ENCODE data around the gene C20orf173.
"Not testable (repeated sequence)": the region's sequence is repeated elsewhere in the genome, so short reads cannot be mapped to it uniquely, and the experiment has no call there.

The C20orf173 gene

DNA sequence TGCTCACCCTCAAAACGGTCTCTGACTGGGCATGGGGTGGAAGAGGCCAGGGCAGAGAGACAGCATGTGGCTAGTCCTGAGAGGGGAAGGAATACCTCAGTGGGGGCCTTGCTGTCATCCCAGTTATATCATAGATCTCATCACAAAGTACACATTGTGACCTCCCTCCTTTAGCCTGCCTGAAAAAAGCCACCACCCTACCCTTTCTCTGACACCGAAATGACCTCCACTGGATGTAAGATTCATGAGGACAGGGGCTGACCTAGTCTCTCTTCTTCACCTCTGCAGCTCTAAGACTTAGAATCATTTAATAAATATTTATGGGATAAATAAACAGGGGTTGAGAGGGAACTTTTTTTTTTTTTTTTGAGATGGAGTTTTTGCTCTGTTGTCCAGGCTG, at the start of gene C20orf173:
Gene C20orf173 (minus strand): TSS at position 101 of the 400 bp plus-strand sequence. CDS start 279 bp downstream, outside the sequence.
- no peak for DNase-seq (ENCODE audit: low read depth)

- DNase-seq (ENCODE audit: low read depth): no peak
Observed at GRCh38 chr20:35579196-35579595, 49.7 kb upstream of the C20orf173 start.

DNA sequence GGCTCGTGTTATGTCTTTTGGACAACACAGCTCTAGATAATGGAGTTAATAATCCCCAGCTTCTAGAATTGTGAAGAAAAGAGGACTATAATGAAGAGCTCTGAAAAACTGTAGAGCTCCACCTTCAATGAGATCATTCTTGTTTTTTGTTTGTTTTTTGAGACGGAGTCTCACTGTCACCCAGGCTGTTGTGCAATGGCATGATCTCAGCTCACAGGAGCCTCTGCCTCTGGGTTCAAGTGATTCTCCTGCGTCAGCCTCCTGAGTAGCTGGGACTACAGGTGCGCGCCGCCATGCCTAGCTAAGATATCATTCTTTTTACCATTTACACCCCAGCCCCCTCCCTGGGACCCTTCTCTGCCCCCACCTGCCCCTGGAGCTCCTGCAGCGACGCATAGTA, 49.0 kb upstream of the C20orf173 start:
- no peak for DNase-seq (ENCODE audit: low read depth)

DNA sequence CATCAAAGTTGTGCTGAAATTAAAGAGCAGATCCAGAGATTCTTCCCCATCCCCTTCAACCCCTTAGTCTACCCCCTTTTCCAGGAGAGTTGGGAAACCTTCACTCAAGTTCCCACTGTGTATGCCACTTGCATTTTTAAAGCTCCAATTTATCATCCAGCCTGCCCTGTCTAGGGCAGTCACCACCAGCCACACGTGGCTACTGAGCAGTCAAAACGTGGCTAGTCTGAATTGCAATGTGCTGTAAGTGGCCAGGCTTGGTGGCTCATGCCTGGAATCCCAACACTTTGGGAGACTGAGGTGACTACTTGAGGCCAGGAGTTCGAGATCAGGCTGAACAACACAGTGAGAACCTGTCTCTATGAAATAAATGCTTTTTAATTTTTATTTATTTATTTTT, 47.4 kb upstream of the C20orf173 start:
- DNase-seq (ENCODE audit: low read depth): no peak

GRCh38 chr20:35575958-35576357, 46.5 kb upstream of the C20orf173 start:
- no peak for DNase-seq (ENCODE audit: low read depth)

DNA sequence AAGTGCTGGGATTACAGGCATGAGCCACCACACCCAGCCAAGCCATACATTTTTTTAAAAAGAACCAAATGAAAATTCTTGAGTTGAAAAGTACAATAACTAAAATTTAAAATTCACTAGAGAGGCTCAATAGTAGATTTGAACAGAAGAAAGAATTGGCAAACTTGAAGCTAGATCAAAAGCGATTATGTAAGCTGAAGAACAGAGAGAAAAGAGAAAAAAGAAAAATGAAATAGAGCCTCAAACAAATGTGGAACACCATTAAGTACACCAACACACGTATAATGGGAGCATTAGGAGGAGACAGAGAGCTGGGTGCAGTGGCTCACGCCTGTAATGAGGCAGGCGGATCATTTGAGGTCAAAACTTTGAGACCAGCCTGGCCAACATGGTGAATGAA, 43.4 kb upstream of the C20orf173 start:
- no peak for DNase-seq (ENCODE audit: low read depth)

- no peak for DNase-seq (ENCODE audit: low read depth)
Observed at GRCh38 chr20:35571555-35571954, 42.1 kb upstream of the C20orf173 start.

- no peak for DNase-seq (ENCODE audit: low read depth)
Observed at GRCh38 chr20:35568645-35569044, 39.2 kb upstream of the C20orf173 start.

DNA sequence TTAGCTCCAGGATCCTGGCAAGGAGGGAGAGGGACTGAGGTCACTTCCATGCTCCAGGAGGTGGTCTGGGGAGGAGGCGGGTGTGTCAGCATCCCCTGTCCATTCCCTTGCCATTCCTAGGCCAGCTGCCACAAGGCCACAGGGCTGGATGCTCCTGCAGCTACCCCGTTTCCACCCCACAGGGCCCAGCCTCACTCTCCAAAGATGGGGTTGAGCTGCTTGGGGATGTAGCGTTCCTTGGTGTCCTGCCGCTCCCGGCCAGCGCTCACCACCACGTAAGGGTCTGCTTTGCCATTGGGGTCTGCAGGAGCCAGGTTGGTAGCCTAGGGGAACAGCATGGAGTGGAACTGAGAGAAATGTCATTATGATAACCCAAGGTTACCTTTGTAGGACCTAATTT, 35.5 kb upstream of the C20orf173 start:
- DNase-seq (ENCODE audit: low read depth): no peak

GRCh38 chr20:35563834-35564233, 34.4 kb upstream of the C20orf173 start:
- no peak for DNase-seq (ENCODE audit: low read depth)

DNA sequence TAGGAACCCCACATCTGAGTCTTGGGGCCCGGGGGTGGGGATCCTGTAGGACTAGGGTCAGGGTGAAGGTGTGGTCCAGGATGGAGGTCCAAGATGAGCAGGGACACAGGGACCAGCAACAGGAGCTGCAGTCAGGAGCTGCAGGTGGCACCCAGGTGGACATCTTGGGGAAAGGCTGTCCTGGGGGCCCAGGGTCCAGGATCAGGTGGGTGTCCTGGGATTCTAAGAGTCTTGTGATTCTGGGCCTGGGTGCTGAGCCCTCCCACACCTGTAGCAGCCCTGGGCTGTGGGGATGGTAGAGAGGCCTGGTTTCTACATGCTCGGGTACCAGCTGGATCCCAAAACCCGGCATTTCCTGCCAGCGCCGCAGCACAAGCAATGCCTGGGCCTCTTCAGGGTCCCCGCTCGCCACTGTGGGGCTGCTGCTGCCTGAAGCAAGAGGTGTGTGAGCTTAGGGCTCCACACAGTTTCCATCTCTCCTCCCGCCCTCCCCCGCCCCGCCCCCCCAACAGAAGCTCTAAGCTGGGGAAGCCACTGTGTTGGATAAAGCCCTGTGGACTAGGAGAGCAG, 33.2 kb upstream of the C20orf173 start:
- no peak for DNase-seq (ENCODE audit: low read depth)

- no peak for DNase-seq (ENCODE audit: low read depth)
Observed at GRCh38 chr20:35561671-35562070, 32.2 kb upstream of the C20orf173 start.

GRCh38 chr20:35561268-35561667, 31.8 kb upstream of the C20orf173 start:
- DNase-seq (ENCODE audit: low read depth): no peak

- DNase-seq (ENCODE audit: low read depth): no peak
Observed at GRCh38 chr20:35560541-35560940, 31.1 kb upstream of the C20orf173 start.

GRCh38 chr20:35560105-35560511, 30.7 kb upstream of the C20orf173 start:
- DNase-seq (ENCODE audit: low read depth): no peak

- DNase-seq (ENCODE audit: low read depth): no peak
Observed at GRCh38 chr20:35559042-35559693, 29.7 kb upstream of the C20orf173 start.

- no peak for DNase-seq (ENCODE audit: low read depth)
Observed at GRCh38 chr20:35558451-35558850, 29.0 kb upstream of the C20orf173 start.

DNA sequence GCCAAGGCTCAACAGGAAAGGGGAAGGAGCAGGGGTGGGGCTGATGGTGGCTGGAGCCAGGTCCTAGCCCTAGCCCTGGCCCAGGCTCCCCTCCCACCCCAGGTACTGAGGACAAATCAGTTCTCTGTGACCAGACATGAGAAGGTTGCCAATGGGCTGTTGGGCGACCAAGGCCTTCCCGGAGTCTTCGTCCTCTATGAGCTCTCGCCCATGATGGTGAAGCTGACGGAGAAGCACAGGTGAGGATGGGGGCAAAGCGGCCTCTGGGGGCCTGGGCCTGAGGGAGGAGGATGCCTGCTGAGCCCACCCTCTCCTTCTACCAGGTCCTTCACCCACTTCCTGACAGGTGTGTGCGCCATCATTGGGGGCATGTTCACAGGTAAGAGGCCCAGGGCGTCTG, 27.4 kb upstream of the C20orf173 start:
- DNase-seq (ENCODE audit: low read depth): no peak

GRCh38 chr20:35555951-35556645, 26.6 kb upstream of the C20orf173 start:
- DNase-seq (ENCODE audit: low read depth): no peak

GRCh38 chr20:35555461-35555860, 26.0 kb upstream of the C20orf173 start:
- DNase-seq (ENCODE audit: low read depth): not testable (repeated sequence)

- DNase-seq (ENCODE audit: low read depth): no peak
Observed at GRCh38 chr20:35552914-35553313, 23.5 kb upstream of the C20orf173 start.

- DNase-seq (ENCODE audit: low read depth): no peak
Observed at GRCh38 chr20:35551503-35551902, 22.1 kb upstream of the C20orf173 start.

DNA sequence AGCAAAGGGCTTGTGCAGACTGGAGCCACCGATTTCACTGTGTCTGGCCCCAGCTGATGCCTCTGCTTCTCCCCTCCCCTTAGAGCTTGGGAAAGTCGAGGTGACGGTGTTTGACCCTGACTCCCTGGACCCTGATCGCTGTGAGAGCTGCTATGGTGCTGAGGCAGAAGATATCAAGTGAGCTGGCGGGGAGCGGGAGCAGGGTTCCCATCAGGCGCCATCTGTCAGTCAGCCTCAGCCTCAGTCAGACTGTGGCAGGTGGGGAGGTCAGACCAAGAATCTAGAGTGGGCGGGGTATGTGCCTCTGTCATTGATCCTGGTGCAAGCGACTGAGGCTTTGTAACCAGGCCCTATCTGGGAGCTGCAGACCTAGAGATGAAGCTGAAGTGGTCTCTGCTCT, 17.9 kb upstream of the C20orf173 start:
- no peak for DNase-seq (ENCODE audit: low read depth)
